NCI-H510A (cell line): ENCODE data around the gene DNAJC17.

ENCODE experiments used
- DNase-seq: peaks from one replicate; lab custom pipeline; 2025; lab: John Stamatoyannopoulos, UW

Gene DNAJC17

GRCh38 chr15:40739854-40740253 is 67.4 kb downstream of the DNAJC17 start:
- DNase-seq, result no peak

GRCh38 chr15:40739047-40739446 is 68.2 kb downstream of the DNAJC17 start:
- DNase-seq, result no peak

- DNase-seq, result no peak
Observed at GRCh38 chr15:40737048-40737447, 70.2 kb downstream of the DNAJC17 start.

GRCh38 chr15:40736575-40736974 is 70.7 kb downstream of the DNAJC17 start:
- DNase-seq, result no peak

- no peak for DNase-seq
Observed at GRCh38 chr15:40731034-40731433, 76.2 kb downstream of the DNAJC17 start.

- no peak for DNase-seq
Observed at GRCh38 chr15:40723919-40724318, 83.4 kb downstream of the DNAJC17 start.

- DNase-seq, result no peak
Observed at GRCh38 chr15:40722934-40723333, 84.3 kb downstream of the DNAJC17 start.

- no peak for DNase-seq
Observed at GRCh38 chr15:40722354-40722753, 84.9 kb downstream of the DNAJC17 start.

GRCh38 chr15:40721701-40722100 is 85.6 kb downstream of the DNAJC17 start:
- no peak for DNase-seq

GRCh38 chr15:40716165-40716564 is 91.1 kb downstream of the DNAJC17 start:
- DNase-seq, result no peak
